ENCODE results near the gene SS18L1.

GRCh38 chr20:62104234-62104789 lies 39.3 kb upstream of the SS18L1 start:
- TF ChIP-seq POLR2AphosphoS5 (IDR thresholded peaks at IDR 0.05; ENCODE audit: borderline replicate concordance, low read depth, low read length) (no peak), EZH2 (IDR thresholded peaks at IDR 0.05) (no peak), FOXP2 (optimal IDR thresholded peaks at IDR 0.05; ENCODE audit: control extremely low read depth, extremely low read length, insufficient read depth) (no peak)

Measured in SK-N-MC (cell line).